C4-2B (cell line): ENCODE data around the gene FHIP2A.

Source experiments
- ZFX ChIP-seq: fragments of 450-650 bp; IDR thresholded peaks from 2 replicates; pipeline ENCODE4 v1.6.1; 2017
- TF ChIP-seq, protein P1 (sequence below): fragments of 450-650 bp; conservative IDR thresholded peaks from 2 replicates; pipeline ENCODE4 v1.5.1; 2017; ENCODE audit warnings: mild to moderate bottlenecking

GRCh38 chr10:114780577-114781184 lies 40.9 kb upstream of the FHIP2A start:
- TF ChIP-seq, protein P1, sequence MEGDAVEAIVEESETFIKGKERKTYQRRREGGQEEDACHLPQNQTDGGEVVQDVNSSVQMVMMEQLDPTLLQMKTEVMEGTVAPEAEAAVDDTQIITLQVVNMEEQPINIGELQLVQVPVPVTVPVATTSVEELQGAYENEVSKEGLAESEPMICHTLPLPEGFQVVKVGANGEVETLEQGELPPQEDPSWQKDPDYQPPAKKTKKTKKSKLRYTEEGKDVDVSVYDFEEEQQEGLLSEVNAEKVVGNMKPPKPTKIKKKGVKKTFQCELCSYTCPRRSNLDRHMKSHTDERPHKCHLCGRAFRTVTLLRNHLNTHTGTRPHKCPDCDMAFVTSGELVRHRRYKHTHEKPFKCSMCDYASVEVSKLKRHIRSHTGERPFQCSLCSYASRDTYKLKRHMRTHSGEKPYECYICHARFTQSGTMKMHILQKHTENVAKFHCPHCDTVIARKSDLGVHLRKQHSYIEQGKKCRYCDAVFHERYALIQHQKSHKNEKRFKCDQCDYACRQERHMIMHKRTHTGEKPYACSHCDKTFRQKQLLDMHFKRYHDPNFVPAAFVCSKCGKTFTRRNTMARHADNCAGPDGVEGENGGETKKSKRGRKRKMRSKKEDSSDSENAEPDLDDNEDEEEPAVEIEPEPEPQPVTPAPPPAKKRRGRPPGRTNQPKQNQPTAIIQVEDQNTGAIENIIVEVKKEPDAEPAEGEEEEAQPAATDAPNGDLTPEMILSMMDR = no peak
- TF ChIP-seq ZFX = no peak
